Inflammatory macrophage treated with lipopolysaccharide for 1 hour (primary cell): ENCODE results near the gene GNB1L.

Source experiments
- DNase-seq, 2 donors: peaks; one replicate each; pipeline ENCODE4 v3.0.0-alpha.2; 2020 to 2022

GNB1L gene, protein sequence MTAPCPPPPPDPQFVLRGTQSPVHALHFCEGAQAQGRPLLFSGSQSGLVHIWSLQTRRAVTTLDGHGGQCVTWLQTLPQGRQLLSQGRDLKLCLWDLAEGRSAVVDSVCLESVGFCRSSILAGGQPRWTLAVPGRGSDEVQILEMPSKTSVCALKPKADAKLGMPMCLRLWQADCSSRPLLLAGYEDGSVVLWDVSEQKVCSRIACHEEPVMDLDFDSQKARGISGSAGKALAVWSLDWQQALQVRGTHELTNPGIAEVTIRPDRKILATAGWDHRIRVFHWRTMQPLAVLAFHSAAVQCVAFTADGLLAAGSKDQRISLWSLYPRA

DNA sequence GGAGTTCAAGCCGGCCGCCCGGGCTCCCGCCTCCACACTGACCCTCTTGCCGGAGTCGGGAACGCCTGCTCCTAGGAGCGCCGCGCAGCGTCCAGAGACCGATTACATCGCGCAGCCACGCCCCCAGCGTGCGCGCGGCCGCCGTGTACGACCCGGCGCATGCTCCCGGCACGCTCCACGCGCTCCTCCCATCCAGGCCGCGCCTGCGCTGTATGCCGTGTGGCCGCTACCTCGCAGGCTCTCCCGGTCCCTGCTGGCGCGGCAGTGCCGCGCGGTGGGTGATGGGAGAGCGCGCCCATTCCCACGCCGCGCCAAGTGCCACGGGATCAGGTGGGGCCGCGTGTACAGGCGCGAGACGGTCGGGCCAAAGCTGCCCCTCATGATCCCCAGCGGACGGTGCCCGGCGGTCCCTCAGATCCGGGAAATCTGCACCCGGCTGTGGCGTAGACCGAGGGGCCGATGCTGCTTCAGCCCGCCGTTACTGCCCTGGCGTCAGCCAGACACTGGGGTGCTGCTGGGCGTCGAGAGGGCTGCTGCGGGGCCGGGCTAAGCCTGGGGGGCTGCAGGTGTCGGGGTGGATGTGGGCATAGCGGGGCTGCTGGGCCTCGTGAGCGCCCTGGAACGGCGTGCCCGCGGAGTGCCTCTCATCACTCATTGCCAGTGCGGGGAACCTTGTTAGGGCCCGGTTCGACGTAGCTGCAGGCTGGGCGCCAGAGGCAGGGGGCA is at the start of gene GNB1L, which contains the start of gene RTL10:
Gene GNB1L, minus strand, starts transcription at position 97 of the 726 bp plus-strand sequence. CDS start 33,519 bp downstream, outside the sequence.
Gene RTL10, minus strand, starts transcription at position 97 of the 726 bp plus-strand sequence. CDS start 2,613 bp downstream, outside the sequence.
- peak; percentile 95 to 96 for DNase-seq

DNA sequence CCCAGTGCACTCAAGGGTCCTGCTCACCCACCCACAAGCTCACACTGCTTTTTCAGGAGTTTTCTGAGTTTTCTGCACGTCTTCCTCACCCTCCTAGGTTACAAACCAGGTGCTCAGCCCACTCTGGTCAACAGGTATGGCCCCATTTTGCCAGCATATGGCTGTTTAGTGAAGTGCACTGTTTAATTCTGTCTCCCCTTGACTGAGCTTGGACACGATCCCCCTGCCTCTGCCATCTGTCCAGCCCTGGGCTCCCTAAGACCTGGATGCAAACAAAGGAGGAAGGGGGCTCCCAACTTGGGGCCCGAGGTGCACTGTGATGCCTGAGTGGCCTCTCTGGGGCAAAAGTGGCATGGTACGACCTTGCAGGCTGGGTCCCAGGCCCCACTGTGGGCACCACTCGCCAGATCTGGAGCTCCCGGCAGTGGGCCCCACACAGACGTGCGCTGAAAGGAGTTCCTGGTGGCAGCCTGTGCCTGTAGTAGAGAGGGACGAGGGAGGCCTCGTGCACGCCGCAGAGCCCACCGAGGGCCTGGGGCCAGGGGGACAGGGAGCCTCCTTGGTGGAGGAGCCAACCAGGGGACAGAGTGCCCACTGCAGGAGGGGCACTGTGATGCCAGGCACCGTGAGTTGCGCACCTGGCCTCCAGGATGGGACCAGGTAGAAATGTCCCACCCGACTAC is 49.6 kb upstream of the GNB1L start:
- DNase-seq, result no peak

DNA sequence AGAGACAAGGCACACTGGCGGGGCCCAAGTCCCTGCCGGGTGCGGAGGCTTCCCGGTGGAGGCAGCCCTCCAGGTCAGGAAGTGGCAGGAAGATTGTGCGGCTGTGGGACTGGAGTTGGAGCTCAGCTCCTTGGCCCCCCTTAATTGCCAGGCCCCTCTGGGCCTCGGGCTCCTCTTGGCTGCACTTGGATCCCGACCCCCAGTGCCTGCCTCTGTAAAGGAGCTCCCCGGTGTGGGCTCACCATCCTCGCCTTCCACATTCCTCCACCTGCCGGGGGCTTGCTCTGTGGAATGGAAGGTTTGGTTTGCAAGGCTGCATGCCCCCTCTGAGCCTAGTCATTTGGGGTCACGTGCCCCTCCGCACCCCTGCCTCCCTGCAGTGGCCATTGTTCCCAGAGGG is 48.8 kb upstream of the GNB1L start:
- DNase-seq, result no peak

DNA sequence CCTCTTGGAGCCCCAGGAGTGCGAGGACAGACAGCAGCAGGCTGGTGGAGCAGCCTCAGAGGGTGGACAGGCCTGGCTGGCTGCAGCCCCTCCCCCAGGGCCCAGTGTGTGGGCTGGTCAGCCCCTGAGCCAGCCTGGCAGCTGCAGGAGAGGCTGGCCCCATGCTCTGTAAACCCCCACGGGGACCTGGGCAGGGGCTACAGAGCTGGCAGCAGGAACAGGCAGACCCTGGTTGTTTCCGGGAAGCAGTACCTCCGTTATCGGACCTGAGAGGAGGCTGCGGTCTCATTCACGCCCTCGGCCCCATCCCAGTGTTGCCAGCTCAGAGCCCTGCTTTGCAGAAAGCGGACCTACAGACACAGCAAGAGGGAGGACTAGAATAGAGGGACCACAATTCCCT is 48.4 kb upstream of the GNB1L start:
- no peak for DNase-seq

GRCh38 chr22:19902245-19902715 is 47.6 kb upstream of the GNB1L start:
- DNase-seq, result no peak

DNA sequence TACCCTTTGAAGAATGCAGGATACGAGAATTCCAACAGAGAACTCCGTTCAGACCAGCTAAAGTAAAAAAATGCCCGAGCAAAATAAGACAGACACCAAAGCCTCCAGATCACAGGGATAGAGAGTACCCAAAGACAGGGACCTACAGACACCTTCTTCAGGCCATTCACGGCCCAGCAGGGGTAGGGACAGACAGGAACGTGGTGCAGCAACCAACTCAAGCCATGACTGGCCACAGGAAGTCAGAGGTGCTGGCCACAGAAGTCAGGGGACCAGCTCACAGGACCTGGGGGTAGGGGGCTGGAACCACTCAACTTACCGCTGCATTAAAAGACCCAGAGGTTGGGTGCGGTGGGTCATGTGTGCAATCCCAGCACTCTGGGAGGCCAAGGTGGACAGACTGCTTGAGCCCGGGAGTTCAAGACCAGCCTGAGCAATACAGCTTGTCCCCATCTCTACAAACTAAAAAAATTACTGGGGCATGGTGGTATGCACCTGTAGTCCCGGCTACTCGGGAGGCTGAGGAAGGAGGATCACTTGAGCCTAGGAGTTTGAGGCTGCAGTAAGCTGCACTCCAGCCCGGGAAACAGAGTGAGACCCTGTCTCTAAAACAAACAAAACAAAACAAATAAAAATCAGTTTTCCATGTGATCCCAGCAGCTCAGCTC is 47.0 kb upstream of the GNB1L start:
- no peak for DNase-seq

- DNase-seq, result no peak
These were observed 46.2 kb upstream of the GNB1L start for GRCh38 chr22:19900707-19901436.

DNA sequence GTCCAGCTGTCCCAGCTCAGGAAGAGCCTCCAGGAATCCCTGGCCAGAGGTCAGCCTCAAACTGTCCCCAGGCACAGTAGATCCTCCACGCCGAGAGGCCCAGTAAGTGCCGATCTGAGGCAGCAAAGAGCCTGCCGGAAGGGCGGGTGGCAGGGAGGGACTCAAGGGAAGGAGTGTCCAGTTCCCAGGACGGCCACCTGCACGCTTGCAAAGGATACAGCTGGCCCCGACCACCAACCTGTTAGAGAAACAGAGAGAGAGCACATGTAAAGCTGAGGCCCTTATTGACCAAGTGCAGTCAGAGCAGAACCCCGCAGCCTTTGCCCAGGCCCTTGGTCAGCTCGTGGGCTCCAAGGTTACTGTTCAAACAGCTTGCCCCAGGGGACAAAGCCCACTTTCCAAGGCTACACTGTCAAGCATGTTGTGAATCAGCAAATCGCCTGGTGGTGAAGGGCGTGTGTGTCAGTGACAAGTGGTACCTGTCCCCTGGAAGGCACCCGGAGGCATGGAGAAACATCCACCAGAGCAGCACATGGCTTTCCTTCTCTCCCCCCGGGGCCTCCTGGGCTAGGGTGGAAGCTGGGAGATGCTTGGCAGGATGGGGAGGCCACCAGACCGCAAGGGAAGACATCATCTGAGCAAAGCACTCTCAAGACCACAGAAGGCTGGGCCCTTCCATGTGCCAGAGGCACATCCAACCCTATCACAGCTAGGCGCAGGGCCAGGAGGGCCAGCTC is 44.3 kb upstream of the GNB1L start:
- DNase-seq, result no peak

DNA sequence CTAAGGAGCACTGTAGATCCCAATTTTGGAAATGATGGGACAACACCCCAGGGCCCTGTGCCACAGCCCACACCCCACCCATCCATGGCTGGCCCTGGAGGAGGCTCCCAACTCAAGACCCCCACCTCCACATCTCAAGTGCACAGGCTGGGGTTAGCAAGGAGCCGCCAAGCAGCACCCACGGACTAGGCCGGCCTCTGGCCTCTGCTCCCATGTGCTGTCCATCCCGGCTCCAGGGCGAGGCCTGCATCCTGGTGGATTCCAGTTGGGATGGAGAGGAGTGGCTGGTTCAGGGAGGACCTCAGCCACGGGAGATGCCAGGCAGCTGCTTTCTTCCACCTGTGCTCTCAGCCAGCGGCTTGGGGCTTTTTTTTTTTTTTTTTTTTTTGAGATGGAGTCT is 43.5 kb upstream of the GNB1L start:
- DNase-seq, result no peak

- DNase-seq, result no peak
These were observed 43.1 kb upstream of the GNB1L start for GRCh38 chr22:19897726-19898125.

- DNase-seq, result no peak
These were observed 42.1 kb upstream of the GNB1L start for GRCh38 chr22:19896665-19897355.

GRCh38 chr22:19895160-19895849 is 40.6 kb upstream of the GNB1L start:
- no peak for DNase-seq

GRCh38 chr22:19893363-19893762 is 38.7 kb upstream of the GNB1L start:
- no peak for DNase-seq

DNA sequence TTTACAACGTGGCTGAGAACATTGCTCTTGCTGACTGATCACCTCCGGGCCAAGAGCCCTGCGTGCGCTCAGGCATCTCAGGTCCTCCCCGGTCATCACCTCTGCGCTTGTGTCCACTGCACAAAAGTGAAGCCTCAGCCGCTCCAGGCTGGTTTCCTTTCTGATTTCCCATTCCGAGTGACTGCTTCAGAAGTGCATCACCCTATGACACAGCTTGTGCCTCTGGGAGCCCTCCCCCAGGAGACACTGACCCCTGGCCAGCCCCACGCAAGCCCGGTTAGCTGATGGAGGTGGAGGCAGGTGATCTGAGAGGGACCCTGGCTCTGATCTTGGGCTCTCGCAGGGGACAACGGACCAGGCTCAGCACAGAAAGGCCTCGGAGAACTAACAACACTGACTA is 38.3 kb upstream of the GNB1L start:
- DNase-seq, result no peak

GRCh38 chr22:19892257-19892879 is 37.7 kb upstream of the GNB1L start:
- DNase-seq, result no peak

DNA sequence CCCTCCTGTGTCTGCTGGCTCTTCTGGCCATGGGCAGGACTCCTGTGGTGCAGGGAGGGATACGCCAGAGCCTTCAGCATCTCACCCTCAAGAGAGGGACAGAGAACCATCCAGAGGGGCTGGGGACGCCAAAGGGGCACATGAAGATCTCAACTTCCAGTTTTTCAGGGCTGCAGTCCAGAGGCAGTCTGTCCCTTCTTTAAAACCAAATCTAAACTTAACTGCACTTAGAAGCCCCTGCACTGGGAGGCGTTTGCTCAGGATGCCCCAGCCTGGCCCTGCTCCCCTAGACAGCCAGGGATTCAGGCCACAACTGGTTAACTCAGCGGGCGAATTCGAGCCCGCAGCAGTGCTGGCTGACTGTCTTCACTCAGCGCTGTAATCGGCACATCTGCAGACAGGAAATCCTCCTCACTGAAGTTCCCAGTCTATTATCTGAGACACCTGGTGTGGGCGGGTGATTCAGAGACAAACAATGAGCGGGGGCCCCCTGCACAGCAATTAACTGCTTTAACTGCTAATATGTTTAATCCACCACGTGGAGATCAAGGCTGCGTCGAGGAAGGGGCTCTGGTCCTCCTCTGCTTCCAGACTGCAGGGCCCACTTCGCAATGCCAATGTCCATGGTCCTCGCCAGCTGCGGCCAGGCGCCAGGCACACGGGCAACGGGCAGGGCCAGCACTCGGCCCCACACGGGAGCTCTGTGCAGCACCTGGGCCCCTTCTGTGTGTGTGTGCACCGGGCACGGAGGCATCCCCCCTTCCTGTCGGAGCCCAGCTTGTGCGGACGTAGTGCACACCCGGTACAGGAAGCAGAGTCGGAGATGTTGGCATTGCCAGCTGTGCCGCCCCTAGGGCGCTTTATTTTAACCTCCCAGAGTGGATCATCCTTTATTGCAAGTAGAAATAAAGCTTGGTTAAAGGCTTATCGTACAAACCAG is 36.9 kb upstream of the GNB1L start:
- DNase-seq, result peak in 1 of 2 donors; percentile 13

- DNase-seq, result no peak
These were observed 36.0 kb upstream of the GNB1L start for GRCh38 chr22:19890502-19891316.

DNA sequence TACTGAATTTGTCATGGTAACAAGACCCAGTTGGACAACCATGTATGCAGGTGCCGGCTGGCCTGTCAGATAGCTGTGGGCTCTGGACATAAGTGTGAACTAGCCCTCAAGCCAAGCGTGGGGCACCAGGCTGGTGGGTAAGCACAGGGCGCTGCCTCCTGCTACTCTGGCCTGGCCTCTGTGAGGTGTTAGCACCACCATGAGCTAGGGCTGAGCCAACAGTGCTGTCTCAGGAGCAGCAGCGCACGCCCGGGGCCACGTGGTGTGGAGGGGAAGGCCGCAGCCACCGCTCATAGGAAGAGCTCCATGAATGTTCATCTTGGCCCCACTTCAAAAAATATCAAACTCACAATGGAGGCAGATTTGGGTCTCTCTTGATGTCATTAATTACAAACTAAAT is 35.3 kb upstream of the GNB1L start:
- DNase-seq, result no peak
